GM18519 (cell line): Measurements from ENCODE around the gene TPM2.

ENCODE experiments used
- ATAC-seq: cut with Tn5 transposase; IDR thresholded peaks from one replicate; pipeline ENCODE4 v1.9.1; 2021; ENCODE audit warnings: mild to moderate bottlenecking, moderate library complexity; ENCODE audit not compliant: unreplicated experiment, low FRiP score

The TPM2 gene

GRCh38 chr9:35697486-35697885 lies 7.8 kb upstream of the TPM2 start:
- ATAC-seq = no peak

GRCh38 chr9:35696520-35697215 lies 6.9 kb upstream of the TPM2 start:
- ATAC-seq = peak; percentile 64

GRCh38 chr9:35695943-35696401 lies 6.2 kb upstream of the TPM2 start:
- ATAC-seq = no peak

- ATAC-seq = no peak
Measured at GRCh38 chr9:35691757-35692301, 2.1 kb upstream of the TPM2 start.

- ATAC-seq = no peak
Measured at GRCh38 chr9:35691334-35691650, 1.6 kb upstream of the TPM2 start.

GRCh38 chr9:35690614-35691333 lies 1.0 kb upstream of the TPM2 start:
- no peak for ATAC-seq

GRCh38 chr9:35690294-35690613 lies 529 bp upstream of the TPM2 start:
- ATAC-seq = no peak

GRCh38 chr9:35688558-35689541 lies 875 bp downstream of the TPM2 start:
- ATAC-seq = no peak

GRCh38 chr9:35687972-35688557 lies 1.7 kb downstream of the TPM2 start:
- ATAC-seq = no peak

- no peak for ATAC-seq
Measured at GRCh38 chr9:35687306-35687705, 2.4 kb downstream of the TPM2 start.

- ATAC-seq = no peak
Measured at GRCh38 chr9:35686222-35687203, 3.2 kb downstream of the TPM2 start.

- no peak for ATAC-seq
Measured at GRCh38 chr9:35685506-35685905, 4.2 kb downstream of the TPM2 start.

GRCh38 chr9:35684921-35685320 lies 4.8 kb downstream of the TPM2 start:
- no peak for ATAC-seq

- no peak for ATAC-seq
Measured at GRCh38 chr9:35683323-35683722, 6.4 kb downstream of the TPM2 start.

GRCh38 chr9:35682520-35683315 lies 7.0 kb downstream of the TPM2 start:
- ATAC-seq = no peak

- ATAC-seq = no peak
Measured at GRCh38 chr9:35682051-35682450, 7.7 kb downstream of the TPM2 start.

- ATAC-seq = no peak
Measured at GRCh38 chr9:35681341-35682002, 8.3 kb downstream of the TPM2 start.
